NCI-H2196 treated with DMSO at 0.1 percent for 48 hours (cell line): ENCODE data around the gene RHO.
"Not testable (repeated sequence)": the region's sequence is repeated elsewhere in the genome, so short reads cannot be mapped to it uniquely, and the experiment has no call there.

ENCODE experiments used
- DNase-seq: peaks from one replicate; lab custom pipeline; 2025; ENCODE audit not compliant: unreplicated experiment; lab: John Stamatoyannopoulos, UW

The RHO gene

GRCh38 chr3:129542747-129543146 is 14.3 kb downstream of the RHO start:
- no peak for DNase-seq

- no peak for DNase-seq
Observed at GRCh38 chr3:129543156-129543790, 14.8 kb downstream of the RHO start, which contains the start of gene H1-8. H1-8 (plus strand) TSS chr3:129543175; CDS start chr3:129543219, 44 bp downstream.

GRCh38 chr3:129543999-129544398 is 15.6 kb downstream of the RHO start:
- no peak for DNase-seq

- DNase-seq, result not testable (repeated sequence)
Observed at GRCh38 chr3:129545951-129546350, 17.5 kb downstream of the RHO start.

GRCh38 chr3:129547241-129547640 is 18.8 kb downstream of the RHO start:
- DNase-seq, result no peak

- DNase-seq, result no peak
Observed at GRCh38 chr3:129548104-129548965, 19.9 kb downstream of the RHO start.

- DNase-seq, result no peak
Observed at GRCh38 chr3:129549006-129549800, 20.8 kb downstream of the RHO start.

- no peak for DNase-seq
Observed at GRCh38 chr3:129549805-129550204, 21.4 kb downstream of the RHO start.

- no peak for DNase-seq
Observed at GRCh38 chr3:129552287-129553050, 24.0 kb downstream of the RHO start.

- no peak for DNase-seq
Observed at GRCh38 chr3:129553171-129553570, 24.7 kb downstream of the RHO start.

GRCh38 chr3:129553719-129554118 is 25.3 kb downstream of the RHO start:
- DNase-seq, result no peak

GRCh38 chr3:129554356-129555152 is 26.1 kb downstream of the RHO start:
- DNase-seq, result no peak

- DNase-seq, result no peak
Observed at GRCh38 chr3:129555153-129555550, 26.7 kb downstream of the RHO start.

- no peak for DNase-seq
Observed at GRCh38 chr3:129555616-129556357, 27.3 kb downstream of the RHO start.

- no peak for DNase-seq
Observed at GRCh38 chr3:129556358-129556695, 27.9 kb downstream of the RHO start.

- no peak for DNase-seq
Observed at GRCh38 chr3:129556890-129557547, 28.6 kb downstream of the RHO start.

GRCh38 chr3:129557548-129557894 is 29.1 kb downstream of the RHO start:
- DNase-seq, result no peak

GRCh38 chr3:129558081-129558771 is 29.8 kb downstream of the RHO start:
- DNase-seq, result no peak
